Ascending aorta (tissue), 2 donors: ENCODE data around the gene ZNF74. TPM values are rescaled to one million over a fixed set of nuclear protein-coding genes. Genes with fewer than 3 reads are reported as not detected.
"Not testable (repeated sequence)": the region's sequence is repeated elsewhere in the genome, so short reads cannot be mapped to it uniquely, and the experiment has no call there.

Experiments used
- DNase-seq, 2 donors: peaks; one replicate each; pipeline ENCODE4 v3.0.0-alpha.2; 2019; ENCODE audit warnings: low spot score in 2 of 2
- H3K27ac ChIP-seq, 2 donors: fragments of 200-600 bp; sonication (generic); one replicate each; pipeline ENCODE4 v1.5.1; 2016 to 2017; ENCODE audit warnings: mild to moderate bottlenecking in 1 of 2
- H3K27me3 ChIP-seq: fragments of 200-600 bp; sonication (generic); one replicate; pipeline ENCODE4 v1.5.1; 2017
- H3K36me3 ChIP-seq, 2 donors: fragments of 200-600 bp; sonication (generic); one replicate each; pipeline ENCODE4 v1.5.1; 2016
- H3K4me1 ChIP-seq, 2 donors: fragments of 200-600 bp; sonication (generic); one replicate each; pipeline ENCODE4 v1.5.1; 2016 to 2017; ENCODE audit warnings: mild to moderate bottlenecking in 1 of 2
- H3K4me3 ChIP-seq, 2 donors: fragments of 200-600 bp; sonication (generic); one replicate each; pipeline ENCODE4 v1.5.1; 2016 to 2017; ENCODE audit warnings: mild to moderate bottlenecking in 1 of 2
- H3K9me3 ChIP-seq, 2 donors: fragments of 200-600 bp; sonication (generic); one replicate each; pipeline ENCODE4 v1.5.1; 2016
- CTCF ChIP-seq, 3 experiments: fragments of 200-600 bp in 2 of 3; fragments of 450-650 bp in 1 of 3; sonication (generic) in 2 of 3; IDR thresholded peaks; one replicate each; pipeline ENCODE4 v1.5.1; 2016 to 2019; ENCODE audit warnings: antibody characterized with exemption in 3 of 3, mild to moderate bottlenecking in 1 of 3, moderate library complexity in 1 of 3
- intact Hi-C: fragments of 100-400 bp; cut with DNase I; formaldehyde crosslinking; loops from one replicate; pipeline ENCODE4 v1.15.1; 2023
- total RNA-seq: library from RNA; depleted of rRNA; stranded (reverse); fragments of >200 nt; gene quantifications from one replicate; pipeline ENCODE4 v1.1.0, GENCODE V29; 2016

Gene ZNF74
- total RNA-seq, 1 donor from 2014 or later = 28.9 TPM

DNA sequence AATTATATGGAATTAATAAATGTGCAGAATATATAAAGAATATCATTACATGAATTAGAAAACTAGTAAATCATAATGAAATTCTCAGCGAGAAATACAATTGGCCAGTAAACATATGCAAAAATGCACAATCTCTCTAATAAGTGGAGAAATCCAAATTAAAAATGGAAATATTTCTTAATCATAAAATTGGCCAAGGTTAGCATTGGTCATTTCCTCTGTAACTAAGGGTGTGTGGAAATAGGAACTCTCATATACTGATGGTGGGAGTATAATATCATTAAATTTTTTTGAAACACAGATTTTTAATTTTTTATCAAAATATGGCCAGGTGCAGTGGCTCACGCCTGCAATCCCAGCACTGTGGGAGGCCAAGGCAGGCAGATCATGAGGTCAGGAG lies 7.6 kb upstream of the ZNF74 start:
- DNase-seq = no peak
- no peaks in the 10 kb centered on the region for H3K4me1 ChIP-seq
- H3K27ac ChIP-seq = no peak overlapping the region
- no peaks in the 10 kb centered on the region for H3K27me3 ChIP-seq
- no peaks in the 10 kb centered on the region for H3K36me3 ChIP-seq
- no peaks in the 10 kb centered on the region for H3K9me3 ChIP-seq
- intact Hi-C loops = no loop called here
- no peak for TF ChIP-seq CTCF (IDR thresholded peaks at IDR 0.05)
- no peak overlapping the region for H3K4me3 ChIP-seq

DNA sequence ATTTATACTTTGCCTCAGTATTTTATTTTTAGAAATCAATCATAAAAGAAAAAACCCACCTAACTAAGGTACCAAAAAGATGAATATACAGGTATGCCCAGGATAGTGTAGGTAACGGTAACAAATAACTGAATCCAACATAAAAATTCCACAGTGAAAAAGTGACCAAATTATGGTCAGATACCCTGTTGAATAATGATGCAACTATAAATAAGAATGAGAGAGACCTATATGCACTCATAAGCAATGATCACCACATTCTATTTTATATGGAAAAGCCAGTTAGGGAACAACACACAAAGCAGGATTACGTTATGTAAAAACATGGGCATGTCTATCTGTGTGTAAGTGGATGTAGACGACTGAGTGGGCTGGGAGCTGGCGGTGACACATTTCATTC lies 7.0 kb upstream of the ZNF74 start:
- Histone ChIP-seq H3K36me3 (no peaks in the 10 kb centered on the region), H3K4me3 (no peak overlapping the region), H3K4me1 (no peaks in the 10 kb centered on the region), H3K27ac (no peak overlapping the region), H3K27me3 (no peaks in the 10 kb centered on the region), H3K9me3 (no peaks in the 10 kb centered on the region)
- intact Hi-C loops = no loop called here
- DNase-seq = no peak
- TF ChIP-seq CTCF (IDR thresholded peaks at IDR 0.05) = no peak

DNA sequence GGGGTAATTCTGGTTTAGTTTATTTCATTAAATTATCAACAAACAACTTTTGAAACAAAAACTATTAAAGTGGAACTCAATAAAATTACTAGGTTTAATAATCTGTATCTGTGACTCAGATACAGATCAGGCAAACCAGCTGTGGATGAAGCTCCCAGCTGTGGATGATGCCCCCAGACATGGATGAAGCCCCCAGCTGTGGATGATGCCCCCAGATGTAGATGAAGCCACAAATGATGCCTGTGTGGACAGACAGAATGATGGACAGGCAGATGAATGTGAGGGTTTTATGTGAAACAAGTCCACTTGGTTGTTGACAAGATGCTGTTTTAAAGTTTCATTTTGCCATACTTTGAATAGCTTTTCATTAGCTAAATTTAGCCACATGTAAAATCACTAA lies 5.8 kb upstream of the ZNF74 start:
- H3K4me3 ChIP-seq = no peak overlapping the region
- H3K4me1 ChIP-seq = no peaks in the 10 kb centered on the region
- no peak for DNase-seq
- no peaks in the 10 kb centered on the region for H3K9me3 ChIP-seq
- intact Hi-C loops = no loop called here
- no peak for TF ChIP-seq CTCF (IDR thresholded peaks at IDR 0.05)
- H3K27me3 ChIP-seq = no peaks in the 10 kb centered on the region
- no peak overlapping the region for H3K27ac ChIP-seq
- no peaks in the 10 kb centered on the region for H3K36me3 ChIP-seq

- no peak for DNase-seq
- Histone ChIP-seq H3K4me3 (no peak overlapping the region), H3K9me3 (no peaks in the 10 kb centered on the region), H3K27ac (no peak overlapping the region), H3K27me3 (no peaks in the 10 kb centered on the region), H3K36me3 (no peaks in the 10 kb centered on the region), H3K4me1 (peaks cover 4% of the 10 kb centered on the region in 2 donors)
- intact Hi-C loops = no loop called here
- no peak for TF ChIP-seq CTCF (IDR thresholded peaks at IDR 0.05)
These were observed 4.7 kb upstream of the ZNF74 start for GRCh38 chr22:20389288-20389687.

DNA sequence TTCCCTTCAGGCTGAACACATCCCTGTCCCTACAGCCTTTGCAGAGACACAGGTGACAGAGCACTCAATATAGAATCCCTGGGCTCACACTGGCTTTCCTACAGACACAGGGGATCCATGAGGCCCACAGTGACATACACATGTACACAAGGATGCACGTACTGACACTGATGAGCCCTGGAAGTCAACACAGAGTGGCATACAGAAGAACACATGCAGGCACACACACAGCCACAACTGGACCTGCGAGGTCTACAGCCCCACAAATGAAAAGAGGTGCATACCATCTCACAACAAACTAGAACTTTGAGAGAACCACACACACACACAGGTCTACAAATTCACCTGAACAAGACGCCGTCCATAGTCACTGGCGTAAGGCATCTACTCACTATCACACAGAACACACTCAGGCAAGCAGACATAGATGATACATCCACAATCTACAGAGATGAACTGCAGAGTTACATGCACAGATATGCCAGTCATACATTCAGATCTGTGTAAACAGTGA lies 3.5 kb upstream of the ZNF74 start:
- no peaks in the 10 kb centered on the region for H3K36me3 ChIP-seq
- no peak overlapping the region for H3K4me3 ChIP-seq
- TF ChIP-seq CTCF (IDR thresholded peaks at IDR 0.05) = no peak
- peaks cover 4 to 15% of the 10 kb centered on the region in 2 donors for H3K4me1 ChIP-seq
- H3K27ac ChIP-seq = no peak overlapping the region
- no peaks in the 10 kb centered on the region for H3K27me3 ChIP-seq
- intact Hi-C loops = no loop called here
- no peaks in the 10 kb centered on the region for H3K9me3 ChIP-seq
- DNase-seq = no peak

GRCh38 chr22:20391222-20391621 lies 2.7 kb upstream of the ZNF74 start:
- DNase-seq = no peak
- no peak for TF ChIP-seq CTCF (IDR thresholded peaks at IDR 0.05)
- Histone ChIP-seq H3K4me1 (peaks cover 4 to 18% of the 10 kb centered on the region in 2 donors), H3K27ac (no peak overlapping the region), H3K36me3 (no peaks in the 10 kb centered on the region), H3K9me3 (no peaks in the 10 kb centered on the region), H3K4me3 (no peak overlapping the region), H3K27me3 (no peaks in the 10 kb centered on the region)
- intact Hi-C loops = no loop called here

DNA sequence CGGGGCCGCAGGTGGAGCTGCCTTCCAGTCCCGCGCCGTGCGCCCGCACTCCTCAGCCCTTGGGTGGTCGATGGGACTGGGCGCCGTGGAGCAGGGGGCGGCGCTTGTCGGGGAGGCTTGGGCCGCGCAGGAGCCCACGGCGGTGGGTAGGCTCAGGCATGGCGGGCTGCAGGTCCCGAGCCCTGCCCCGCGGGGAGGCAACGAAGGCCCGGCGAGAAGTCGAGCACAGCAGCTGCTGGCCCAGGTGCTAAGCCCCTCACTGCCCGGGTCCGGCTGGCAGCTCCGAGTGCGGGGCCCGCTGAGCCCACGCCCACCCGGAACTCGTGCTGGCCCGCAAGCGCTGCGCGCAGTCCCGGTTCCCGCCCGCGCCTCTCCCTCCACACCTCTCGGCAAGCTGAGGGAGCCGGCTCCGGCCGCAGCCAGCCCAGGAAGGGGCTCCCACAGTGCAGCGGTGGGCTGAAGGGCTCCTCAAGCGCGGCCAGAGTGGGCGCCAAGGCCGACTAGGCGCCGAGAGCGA lies 1.5 kb upstream of the ZNF74 start:
- not testable (repeated sequence) for H3K4me3 ChIP-seq, DNase-seq

More for the DNA sequence above, 1.5 kb upstream of the ZNF74 start:
- peaks cover 4 to 18% of the 10 kb centered on the region in 2 donors for H3K4me1 ChIP-seq
- intact Hi-C loops, H3K27me3 ChIP-seq, H3K9me3 ChIP-seq, H3K36me3 ChIP-seq, H3K27ac ChIP-seq: not testable (repeated sequence)
